Kidney (tissue), 14 donors: Measurements from ENCODE around the gene MOXD1. TPM values are rescaled to one million over a fixed set of nuclear protein-coding genes. Genes with fewer than 3 reads are reported as not detected.
A peak's percentile ranks its signal among the peaks of the same experiment; 100 is the strongest.

Source experiments
- DNase-seq, 5 donors: peaks; one replicate each; pipeline ENCODE4 v3.0.0-alpha.2; 2013 to 2020
- FAIRE-seq: peaks from 2 replicates; lab custom pipeline; 2012; peaks lifted over from hg19 to GRCh38; lab: Jason Lieb, UNC
- H3K27ac ChIP-seq, 2 donors: one replicate each; pipeline ENCODE4 v1.7.0; 2013; ENCODE audit warnings: low read depth in 2 of 2, low read length in 2 of 2, inconsistent platforms in 1 of 2
- H3K27me3 ChIP-seq: one replicate; pipeline ENCODE4 v1.7.1; 2013; ENCODE audit warnings: low read length, inconsistent platforms; ENCODE audit not compliant: control insufficient read depth, insufficient read depth
- H3K36me3 ChIP-seq, 3 donors: one replicate each; pipeline versions ENCODE4 v1.7.0 to v1.7.1; 2013; ENCODE audit warnings: low read length in 3 of 3, control low read depth in 1 of 3, inconsistent platforms in 1 of 3; ENCODE audit not compliant: insufficient read depth in 3 of 3, control insufficient read depth in 2 of 3
- H3K4me1 ChIP-seq, 3 donors: one replicate each; pipeline versions ENCODE4 v1.7.0 to v1.7.1; 2013; ENCODE audit warnings: low read length in 3 of 3, inconsistent platforms in 1 of 3, low read depth in 1 of 3; ENCODE audit not compliant: control insufficient read depth in 2 of 3, insufficient read depth in 2 of 3
- H3K4me3 ChIP-seq, 3 donors: one replicate each; pipeline versions ENCODE4 v1.7.0 to v1.8.1; 2013; ENCODE audit warnings: low read length in 3 of 3, control low read depth in 1 of 3, inconsistent platforms in 1 of 3
- H3K9ac ChIP-seq, 3 donors: one replicate each; pipeline versions ENCODE4 v1.7.0 to v1.7.1; 2013; ENCODE audit warnings: low read length in 3 of 3, control low read depth in 1 of 3, inconsistent platforms in 1 of 3
- H3K9me3 ChIP-seq, 3 donors: one replicate each; pipeline versions ENCODE4 v1.7.0 to v1.7.1; 2013; ENCODE audit warnings: low read length in 3 of 3, control low read depth in 1 of 3, inconsistent platforms in 1 of 3; ENCODE audit not compliant: control insufficient read depth in 2 of 3, insufficient read depth in 1 of 3
- CTCF ChIP-seq: IDR thresholded peaks from 3 replicates; pipeline ENCODE4 v1.5.1; 2012; ENCODE audit warnings: mild to moderate bottlenecking, moderate library complexity, borderline replicate concordance; ENCODE audit not compliant: insufficient read depth; ENCODE audit errors: extremely low read depth
- intact Hi-C: fragments of 100-400 bp; cut with DNase I; formaldehyde crosslinking; loops from one replicate; pipeline ENCODE4 v1.11.1; 2022
- polyA plus RNA-seq: library from polyadenylated mRNA; stranded (reverse); fragments of 350-450 nt; fragmentation: Illumina TruSeq; extraction: RNeasy Lipid Tissue Mini Kit (QIAGEN cat#74804); gene quantifications from one replicate; pipeline ENCODE4 v1.2.3, GENCODE V29; 2014; ENCODE audit warnings: low read depth, low replicate concordance; ENCODE audit not compliant: insufficient read depth
- total RNA-seq: library from RNA; stranded (reverse); fragmentation: NEBNext Ultra II Directional; extraction: Animal tissue kit (Norgen Biotek cat#: 25700); gene quantifications from one replicate; pipeline ENCODE4 v1.2.1, GENCODE V29; 2021
- donor health status: control.
- donor health status: control.
- donor health status: control.
- donor health status: control.
- donor health status: control.
- donor health status: DM: yes; HTN: yes; CAD: no.
- donor health status: Normal renal cell carcinoma (clear cell type).

The MOXD1 gene
- total and polyA plus RNA-seq, 2 donors from 2014 or later, result 11.6 to 35.9 TPM

DNA sequence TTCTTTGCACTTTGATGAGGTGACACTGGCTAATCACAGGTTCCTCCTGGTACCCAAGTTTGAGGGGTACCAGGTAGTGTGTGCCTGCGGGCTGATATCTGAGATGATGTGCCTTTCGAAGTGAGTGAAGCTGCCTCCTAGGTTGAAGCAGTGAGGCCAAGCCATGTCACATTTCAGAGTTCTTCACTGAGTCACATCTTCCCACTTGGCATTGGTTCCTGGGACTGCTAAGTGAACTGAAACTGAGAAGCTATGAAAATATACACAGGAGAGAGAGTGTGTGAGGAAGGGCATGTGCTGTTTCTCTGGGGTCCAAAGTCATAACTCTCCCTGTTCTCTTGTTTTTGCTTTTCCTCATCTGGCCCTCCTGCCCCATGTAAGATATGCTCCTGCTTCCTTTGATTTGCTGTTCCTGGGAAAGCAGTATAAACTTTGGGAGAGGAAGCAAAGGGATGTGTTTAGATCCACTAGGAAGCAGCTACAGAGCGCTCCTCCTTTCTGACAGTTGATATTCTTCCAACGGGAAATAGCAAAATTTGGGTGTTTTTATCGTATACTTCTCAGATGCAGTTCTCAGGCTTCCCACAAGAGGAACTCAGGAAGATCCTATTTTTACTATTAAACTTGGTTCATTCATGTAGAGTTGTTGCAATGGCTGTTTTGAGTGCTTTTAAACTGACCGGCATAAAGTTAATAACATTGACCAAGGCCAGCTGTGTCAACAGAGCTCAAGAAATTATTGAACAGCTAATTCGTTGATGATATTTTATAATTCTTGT lies 153.7 kb downstream of the MOXD1 start:
- Histone ChIP-seq H3K9ac (no peak overlapping the region), H3K9me3 (peaks cover 0 to 1% (median 0%) of the 10 kb centered on the region in 3 donors), H3K27me3 (no peaks in the 10 kb centered on the region), H3K4me3 (no peak overlapping the region), H3K36me3 (no peaks in the 10 kb centered on the region), H3K4me1 (no peaks in the 10 kb centered on the region), H3K27ac (no peak overlapping the region)
- FAIRE-seq (no peak), DNase-seq (no peak)
- intact Hi-C loops, result no loop called here
- no peak for TF ChIP-seq CTCF

DNA sequence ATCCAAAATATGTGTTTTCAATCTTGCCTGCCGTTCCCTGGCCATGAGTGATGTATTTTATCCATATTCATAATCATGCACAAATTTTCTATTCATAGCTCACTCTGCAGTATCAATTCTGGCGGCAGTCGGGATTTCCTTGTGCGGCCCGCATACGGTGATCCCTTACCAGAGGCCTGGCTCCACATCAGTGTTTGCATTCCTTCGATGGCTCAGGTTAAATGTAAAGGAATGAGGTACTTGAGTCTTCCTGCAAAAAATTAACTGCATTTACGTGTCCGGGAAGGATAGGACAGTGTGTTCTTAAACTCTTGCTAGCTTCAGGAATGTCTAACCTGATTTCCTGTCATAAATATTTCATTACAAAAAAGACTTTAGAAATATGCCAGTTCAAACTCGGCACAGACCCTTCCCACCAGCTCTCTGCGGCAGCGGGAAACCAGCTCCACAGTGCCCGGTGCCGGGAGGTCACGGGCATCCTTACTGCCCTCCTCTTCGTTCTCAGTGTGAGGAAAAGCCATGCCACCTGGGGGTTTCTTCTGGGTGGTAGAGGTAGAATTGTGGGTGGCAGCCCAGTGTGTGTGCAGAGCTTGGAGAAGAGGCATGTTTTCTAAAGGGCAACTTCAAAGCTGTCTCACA lies 154.5 kb downstream of the MOXD1 start:
- Histone ChIP-seq H3K27me3 (no peaks in the 10 kb centered on the region), H3K9me3 (peaks cover 0 to 1% (median 0%) of the 10 kb centered on the region in 3 donors), H3K9ac (no peak overlapping the region), H3K4me3 (no peak overlapping the region), H3K36me3 (no peaks in the 10 kb centered on the region), H3K27ac (no peak overlapping the region), H3K4me1 (no peaks in the 10 kb centered on the region)
- DNase-seq (peak in 1 of 5 donors; percentile 52), FAIRE-seq (no peak)
- intact Hi-C loops, result no loop called here
- TF ChIP-seq CTCF, result no peak

- Histone ChIP-seq H3K36me3 (no peaks in the 10 kb centered on the region), H3K9me3 (peaks cover 0 to 1% (median 0%) of the 10 kb centered on the region in 3 donors), H3K27me3 (no peaks in the 10 kb centered on the region), H3K4me3 (no peak overlapping the region), H3K4me1 (no peaks in the 10 kb centered on the region), H3K9ac (no peak overlapping the region), H3K27ac (no peak overlapping the region)
- DNase-seq (no peak), FAIRE-seq (no peak)
- intact Hi-C loops, result no loop called here
- TF ChIP-seq CTCF, result no peak
Observed at GRCh38 chr6:132246120-132246617, 155.1 kb downstream of the MOXD1 start.

Other genes starting within 250 kb of the MOXD1 start
- 77.9 TPM for gene STX7, start 111.6 kb upstream of the MOXD1 start, total RNA-seq
- 27.4 TPM for gene STX7, start 111.6 kb upstream of the MOXD1 start, polyA plus RNA-seq
- gene TAAR9, start 136.8 kb upstream of the MOXD1 start, total RNA-seq, result not detected
- not detected for gene TAAR9, start 136.8 kb upstream of the MOXD1 start, polyA plus RNA-seq
- gene TAAR8, start 151.2 kb upstream of the MOXD1 start, total RNA-seq, result not detected
- gene TAAR8, start 151.2 kb upstream of the MOXD1 start, polyA plus RNA-seq, result not detected
- not detected for gene TAAR6, start 168.8 kb upstream of the MOXD1 start, total RNA-seq
- gene TAAR6, start 168.8 kb upstream of the MOXD1 start, polyA plus RNA-seq, result not detected
- gene TAAR5, start 188.3 kb upstream of the MOXD1 start, total RNA-seq, result not detected
- gene TAAR5, start 188.3 kb upstream of the MOXD1 start, polyA plus RNA-seq, result not detected
- gene TAAR2, start 222.8 kb upstream of the MOXD1 start, total RNA-seq, result not detected
- gene TAAR2, start 222.8 kb upstream of the MOXD1 start, polyA plus RNA-seq, result not detected